GM12801 (cell line): ENCODE data around the gene SPOP.

Experiments used
- CTCF ChIP-seq: IDR thresholded peaks from one replicate; pipeline ENCODE4 v1.5.1; 2011; ENCODE audit warnings: control low read depth; ENCODE audit not compliant: insufficient read length; ENCODE audit errors: extremely low read depth

Gene SPOP

DNA sequence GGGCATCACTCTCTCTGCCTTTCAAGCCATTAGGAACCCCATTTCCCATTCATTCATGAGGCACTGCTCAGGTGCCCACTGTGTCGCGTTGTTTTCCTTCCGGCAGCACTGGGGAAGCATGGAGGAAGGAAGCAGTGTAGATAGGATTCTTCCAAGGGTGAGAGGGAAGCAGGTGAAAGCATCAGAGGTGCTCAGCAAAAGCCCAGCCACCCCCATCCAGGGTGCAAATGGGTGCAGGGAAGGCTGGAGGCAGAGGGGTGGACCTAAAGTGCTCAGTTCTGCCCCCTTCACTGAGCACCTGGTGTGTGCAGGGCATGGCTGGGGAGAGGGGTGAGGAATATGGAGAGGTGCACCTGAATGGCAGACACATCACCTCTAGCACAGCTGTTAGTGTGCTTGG, 105.7 kb downstream of the SPOP start:
- TF ChIP-seq CTCF, result no peak

DNA sequence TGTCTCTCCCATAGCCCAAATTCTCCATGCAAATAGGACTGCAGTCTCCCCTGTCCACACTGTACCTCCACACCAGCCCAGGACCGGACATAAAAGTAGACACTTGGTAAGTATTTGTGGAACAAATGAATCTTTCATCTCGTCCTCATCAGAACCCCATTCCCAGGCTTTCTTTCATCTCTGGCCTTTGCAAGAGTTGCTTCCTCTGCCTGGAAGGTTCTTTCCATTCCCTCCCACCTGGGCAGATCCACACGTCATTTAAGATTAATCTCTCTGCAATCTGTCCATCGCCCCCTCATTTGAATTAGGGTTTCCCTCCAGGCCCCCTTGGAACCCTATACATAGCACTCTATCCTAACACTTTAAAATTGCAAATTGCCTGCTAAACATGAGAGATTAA, 106.1 kb downstream of the SPOP start:
- no peak for TF ChIP-seq CTCF

- TF ChIP-seq CTCF, result no peak
Measured at GRCh38 chr17:49571283-49571682, 106.6 kb downstream of the SPOP start.

DNA sequence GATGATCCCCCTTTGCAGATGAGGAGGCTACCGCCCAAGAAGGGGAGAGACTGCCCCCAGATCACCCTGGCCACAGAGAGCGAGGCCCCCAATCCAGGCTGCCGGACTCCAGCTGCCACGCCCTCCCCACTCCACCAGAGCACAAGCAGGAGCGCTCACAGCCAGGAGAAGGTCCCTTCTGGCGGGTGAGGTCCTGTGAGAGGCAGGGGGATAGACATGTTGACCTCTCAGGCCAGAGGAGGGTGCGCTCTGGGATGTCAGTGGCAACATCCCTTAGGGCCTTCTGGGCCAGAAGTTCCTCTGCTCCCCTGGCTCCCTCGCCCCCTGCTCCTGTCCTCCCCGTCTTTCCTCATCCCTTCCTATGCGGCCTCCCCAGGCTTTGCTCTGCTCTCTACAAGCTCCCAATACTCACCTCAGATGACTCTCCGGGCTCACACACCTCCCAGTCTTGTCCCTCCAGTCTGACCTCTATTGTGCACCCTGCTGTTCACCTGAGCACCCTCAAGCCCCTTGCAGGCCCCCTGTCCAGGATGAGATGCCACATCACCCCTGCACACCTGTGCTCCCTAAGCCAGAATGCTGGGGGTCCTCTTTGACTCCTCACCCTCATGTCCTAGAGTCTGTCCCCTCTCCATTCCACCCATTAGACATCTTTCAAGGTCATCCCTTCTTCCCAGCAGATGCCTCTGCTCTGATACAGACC, 107.2 kb downstream of the SPOP start:
- TF ChIP-seq CTCF, result no peak

DNA sequence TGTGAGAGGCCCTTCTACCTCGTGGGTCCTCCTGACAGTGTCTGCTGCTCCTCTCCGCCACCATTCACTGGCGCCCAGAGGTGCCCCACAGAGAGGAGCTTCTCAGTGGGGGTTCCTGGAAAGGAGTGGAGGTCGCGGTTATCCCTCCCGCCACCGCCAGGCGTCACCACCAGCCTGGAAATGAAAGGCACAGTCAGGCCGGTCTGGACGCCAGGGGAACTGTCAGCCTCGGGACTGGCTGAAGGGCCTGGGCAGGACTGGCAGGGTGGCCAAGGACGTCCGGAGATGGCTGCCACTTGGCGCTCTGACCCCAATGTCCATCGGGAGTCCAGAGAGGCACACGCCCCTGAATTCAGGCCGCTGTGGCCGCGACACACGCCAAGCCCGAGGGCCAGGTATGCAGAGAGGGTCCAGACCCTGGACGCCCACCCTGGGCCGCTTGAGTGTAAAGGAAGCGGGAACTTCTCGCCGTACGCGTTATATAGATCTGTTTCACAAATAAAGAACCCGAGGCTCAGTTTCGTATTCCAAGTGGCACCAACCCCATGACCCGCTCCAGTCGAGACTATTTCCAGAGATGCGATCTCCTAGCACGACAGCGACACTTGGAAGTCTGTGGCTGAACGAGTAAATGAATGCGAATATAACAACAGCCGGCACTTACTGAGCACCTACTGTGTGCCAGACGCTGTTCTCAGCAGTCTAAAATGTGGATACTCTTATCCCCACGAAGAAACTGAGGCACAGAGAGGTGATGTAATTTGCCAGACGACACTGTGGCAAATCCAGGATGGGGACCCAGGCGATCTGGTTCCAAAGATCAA, 109.8 kb downstream of the SPOP start:
- TF ChIP-seq CTCF, result peak; percentile 6

- TF ChIP-seq CTCF, result no peak
Measured at GRCh38 chr17:49567104-49567521, 110.8 kb downstream of the SPOP start.

DNA sequence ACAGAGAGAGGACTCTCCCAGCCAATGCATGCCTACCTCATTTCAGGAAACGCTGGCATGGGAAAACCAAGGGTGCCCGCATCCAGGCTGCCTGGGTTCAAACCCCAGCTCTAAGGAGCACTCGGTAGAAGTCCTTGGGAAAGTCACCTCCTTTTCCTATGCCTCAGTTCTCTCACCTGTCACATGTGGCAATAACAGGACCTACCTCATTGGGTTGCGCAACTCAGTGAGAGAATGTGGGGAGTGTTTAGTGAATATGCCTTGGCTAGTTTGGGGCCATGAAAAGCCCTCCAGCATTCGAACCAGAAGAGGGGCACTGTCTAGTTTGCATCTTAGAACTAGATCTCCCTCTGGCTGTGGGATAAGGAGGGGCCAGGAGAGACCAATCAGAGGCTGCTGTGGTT, 111.2 kb downstream of the SPOP start:
- TF ChIP-seq CTCF, result no peak
